ENCODE results near the gene PPP6R1. TPM values are rescaled to one million over a fixed set of nuclear protein-coding genes. Genes with fewer than 3 reads are reported as not detected.

PPP6R1 gene
- total RNA-seq, 4 donors from 2014 or later = 49.0 to 56.2 (median 51.3) TPM

- Histone ChIP-seq H3K9me3 (no peaks in the 10 kb centered on the region), H3K36me3 (no peaks in the 10 kb centered on the region), H3K27me3 (no peaks in the 10 kb centered on the region), H3K27ac (no peak overlapping the region), H3K4me3 (no peak overlapping the region), H3K4me1 (peaks cover 12% of the 10 kb centered on the region)
- DNase-seq (ENCODE audit: low spot score in 2 of 2) = no peak
- TF ChIP-seq POLR2A (IDR thresholded peaks at IDR 0.05) (no peak), POLR2AphosphoS5 (IDR thresholded peaks at IDR 0.05) (no peak), CTCF (IDR thresholded peaks at IDR 0.05) (no peak), EP300 (IDR thresholded peaks at IDR 0.05) (no peak)
- 67% methylated on average over 15 of the region's 15 CpGs for WGBS
These were observed 42.2 kb upstream of the PPP6R1 start for GRCh38 chr19:55300886-55301458.

GRCh38 chr19:55299991-55300390, 41.2 kb upstream of the PPP6R1 start:
- Histone ChIP-seq H3K9me3 (no peaks in the 10 kb centered on the region), H3K36me3 (no peaks in the 10 kb centered on the region), H3K27me3 (no peaks in the 10 kb centered on the region), H3K27ac (no peak overlapping the region), H3K4me1 (peaks cover 12% of the 10 kb centered on the region), H3K4me3 (no peak overlapping the region)
- 95% methylated on average over 9 of the region's 10 CpGs for WGBS
- no peak for DNase-seq (ENCODE audit: low spot score in 2 of 2)
- TF ChIP-seq POLR2AphosphoS5 (IDR thresholded peaks at IDR 0.05) (no peak), EP300 (IDR thresholded peaks at IDR 0.05) (no peak), CTCF (IDR thresholded peaks at IDR 0.05) (no peak), POLR2A (IDR thresholded peaks at IDR 0.05) (no peak)

DNA sequence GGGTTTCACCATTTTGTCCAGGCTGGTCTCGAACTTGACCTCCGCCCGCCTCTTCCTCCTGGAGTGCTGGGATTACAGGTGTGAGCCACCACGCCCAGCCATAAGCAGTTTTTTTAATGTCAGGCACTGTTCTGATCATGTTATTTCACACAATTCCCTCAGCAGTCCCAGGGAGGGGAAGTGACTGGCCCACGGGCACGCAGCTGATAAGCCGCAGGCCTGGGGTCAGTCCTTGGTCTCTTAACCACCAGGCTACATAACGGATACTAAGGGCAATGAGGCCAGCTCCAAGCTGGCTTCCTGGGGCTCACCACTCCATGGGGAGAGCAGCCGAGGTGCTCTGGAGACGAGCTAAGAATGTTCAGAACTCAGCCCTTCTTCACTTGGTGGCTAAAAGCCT, 38.5 kb upstream of the PPP6R1 start:
- WGBS = 86% methylated on average over 10 of the region's 10 CpGs
- H3K4me1 ChIP-seq = peaks cover 12% of the 10 kb centered on the region
- H3K27ac ChIP-seq = no peak overlapping the region
- H3K9me3 ChIP-seq = no peaks in the 10 kb centered on the region
- H3K4me3 ChIP-seq = no peak overlapping the region
- TF ChIP-seq CTCF (IDR thresholded peaks at IDR 0.05) = no peak
- no peak for TF ChIP-seq EP300 (IDR thresholded peaks at IDR 0.05)
- no peak for TF ChIP-seq POLR2A (IDR thresholded peaks at IDR 0.05)
- TF ChIP-seq POLR2AphosphoS5 (IDR thresholded peaks at IDR 0.05) = no peak
- DNase-seq (ENCODE audit: low spot score in 2 of 2) = no peak
- H3K27me3 ChIP-seq = no peaks in the 10 kb centered on the region
- H3K36me3 ChIP-seq = no peaks in the 10 kb centered on the region

DNA sequence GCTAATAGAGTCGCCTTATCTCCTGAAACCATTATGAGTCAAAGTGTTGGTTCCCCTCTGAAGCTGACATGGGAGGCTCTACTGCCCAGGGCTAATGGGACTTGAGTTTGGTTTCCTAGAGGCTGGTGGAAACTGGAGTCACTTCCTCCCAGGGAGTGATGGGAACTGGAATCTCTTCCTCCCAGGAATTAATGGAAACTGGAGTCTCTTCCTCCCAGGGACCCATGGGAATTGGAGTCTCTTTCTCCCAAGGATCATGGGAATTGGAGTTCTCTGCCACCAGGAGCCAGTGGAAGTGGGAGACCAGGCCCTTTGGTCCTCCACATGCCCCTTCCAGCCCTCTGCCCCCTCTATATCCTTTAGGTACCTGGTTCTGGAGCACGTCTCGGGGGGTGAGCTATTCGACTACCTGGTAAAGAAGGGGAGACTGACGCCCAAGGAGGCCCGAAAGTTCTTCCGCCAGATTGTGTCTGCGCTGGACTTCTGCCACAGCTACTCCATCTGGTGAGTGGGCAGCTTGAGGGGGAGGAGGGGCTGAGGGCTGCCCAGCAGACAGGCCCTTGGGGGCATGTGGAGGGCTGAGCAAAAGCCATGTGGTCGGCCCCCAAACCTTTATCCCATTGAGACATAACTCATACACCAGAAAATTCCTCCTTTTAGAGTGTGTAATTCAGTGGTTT, 30.4 kb upstream of the PPP6R1 start:
- no peak for TF ChIP-seq POLR2AphosphoS5 (IDR thresholded peaks at IDR 0.05)
- Histone ChIP-seq H3K27me3 (peaks cover 3% of the 10 kb centered on the region), H3K9me3 (no peaks in the 10 kb centered on the region), H3K27ac (no peak overlapping the region), H3K4me1 (peaks cover 2% of the 10 kb centered on the region), H3K36me3 (no peaks in the 10 kb centered on the region), H3K4me3 (no peak overlapping the region)
- no peak for DNase-seq (ENCODE audit: low spot score in 2 of 2)
- WGBS = 84% methylated on average over 3 of the region's 9 CpGs

- DNase-seq (ENCODE audit: low spot score in 2 of 2) = no peak
- Histone ChIP-seq H3K27me3 (peaks cover 20% of the 10 kb centered on the region), H3K36me3 (no peaks in the 10 kb centered on the region), H3K9me3 (no peaks in the 10 kb centered on the region), H3K27ac (no peak overlapping the region), H3K4me3 (no peak overlapping the region), H3K4me1 (peaks cover 9% of the 10 kb centered on the region)
- WGBS = 100% methylated on average over 1 of the region's 21 CpGs
- TF ChIP-seq EP300 (IDR thresholded peaks at IDR 0.05) = no peak
- TF ChIP-seq POLR2A (IDR thresholded peaks at IDR 0.05) = no peak
- no peak for TF ChIP-seq POLR2AphosphoS5 (IDR thresholded peaks at IDR 0.05)
- TF ChIP-seq CTCF (IDR thresholded peaks at IDR 0.05) = no peak
These were observed 28.7 kb upstream of the PPP6R1 start for GRCh38 chr19:55287361-55288079.
